ENCODE data around the gene C1QL3.

C1QL3 gene

GRCh38 chr10:16527452-16527851, 5.8 kb upstream of the C1QL3 start:
- H3K4me3 ChIP-seq (ENCODE audit: low read depth, low read length): no peak overlapping the region
- DNase-seq (ENCODE audit: low read depth, low spot score): no peak
- in situ Hi-C loops (cut with HindIII; ENCODE audit: low sequenced_read_pairs): no loop called here
- TF ChIP-seq CTCF (IDR thresholded peaks at IDR 0.05; ENCODE audit: low read depth, low read length): no peak

- peak overlapping the region; percentile 13 for H3K4me3 ChIP-seq (ENCODE audit: low read depth, low read length)
- peak; percentile 34 for TF ChIP-seq CTCF (IDR thresholded peaks at IDR 0.05; ENCODE audit: low read depth, low read length)
- in situ Hi-C loops (cut with HindIII; ENCODE audit: low sequenced_read_pairs): no loop called here
- no peak for DNase-seq (ENCODE audit: low read depth, low spot score)
Observed at GRCh38 chr10:16520900-16521299, 779 bp downstream of the C1QL3 start.

GRCh38 chr10:16519908-16520861, 1.5 kb downstream of the C1QL3 start:
- no peak overlapping the region for H3K4me3 ChIP-seq (ENCODE audit: low read depth, low read length)
- no peak for DNase-seq (ENCODE audit: low read depth, low spot score)
- in situ Hi-C loops (cut with HindIII; ENCODE audit: low sequenced_read_pairs): no loop called here
- no peak for TF ChIP-seq CTCF (IDR thresholded peaks at IDR 0.05; ENCODE audit: low read depth, low read length)

- no peak for TF ChIP-seq CTCF (IDR thresholded peaks at IDR 0.05; ENCODE audit: low read depth, low read length)
- no peak overlapping the region for H3K4me3 ChIP-seq (ENCODE audit: low read depth, low read length)
- in situ Hi-C loops (cut with HindIII; ENCODE audit: low sequenced_read_pairs): no loop called here
- DNase-seq (ENCODE audit: low read depth, low spot score): no peak
Observed at GRCh38 chr10:16519250-16519907, 2.3 kb downstream of the C1QL3 start.

GRCh38 chr10:16518822-16519221, 2.9 kb downstream of the C1QL3 start:
- TF ChIP-seq CTCF (IDR thresholded peaks at IDR 0.05; ENCODE audit: low read depth, low read length): peak; percentile 26
- in situ Hi-C loops (cut with HindIII; ENCODE audit: low sequenced_read_pairs): no loop called here
- no peak overlapping the region for H3K4me3 ChIP-seq (ENCODE audit: low read depth, low read length)
- DNase-seq (ENCODE audit: low read depth, low spot score): no peak

- no peak for TF ChIP-seq CTCF (IDR thresholded peaks at IDR 0.05; ENCODE audit: low read depth, low read length)
- no peak for DNase-seq (ENCODE audit: low read depth, low spot score)
- no peak overlapping the region for H3K4me3 ChIP-seq (ENCODE audit: low read depth, low read length)
- in situ Hi-C loops (cut with HindIII; ENCODE audit: low sequenced_read_pairs): no loop called here
Observed at GRCh38 chr10:16510843-16511242, 10.8 kb downstream of the C1QL3 start.
